Cortex of kidney (tissue), 1 donor: Measurements from ENCODE around the gene ACOT13.
"Not testable (repeated sequence)": the region's sequence is repeated elsewhere in the genome, so short reads cannot be mapped to it uniquely, and the experiment has no call there.

Source experiments
- DNase-seq: peaks from one replicate; lab custom pipeline; 2025; lab: John Stamatoyannopoulos, UW

ACOT13 gene

DNA sequence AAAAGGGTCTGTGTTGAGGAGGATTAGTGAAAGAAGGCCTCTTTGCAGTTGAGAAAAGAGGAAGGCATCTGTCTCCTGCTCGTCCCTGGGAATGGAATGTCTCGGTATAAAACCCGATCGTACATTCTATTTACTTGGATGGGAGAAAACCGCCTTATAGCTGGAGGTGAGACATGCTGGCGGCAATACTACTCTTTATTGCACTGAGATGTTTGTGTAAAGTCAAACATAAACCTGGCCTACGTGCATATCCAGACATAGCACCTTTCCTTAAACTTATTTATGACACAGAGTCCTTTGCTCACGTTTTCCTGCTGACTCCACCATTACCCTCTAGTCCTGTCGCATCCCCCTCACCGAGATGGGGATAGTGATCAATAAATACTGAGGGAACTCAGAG, 4.6 kb upstream of the ACOT13 start:
- DNase-seq: no peak

DNA sequence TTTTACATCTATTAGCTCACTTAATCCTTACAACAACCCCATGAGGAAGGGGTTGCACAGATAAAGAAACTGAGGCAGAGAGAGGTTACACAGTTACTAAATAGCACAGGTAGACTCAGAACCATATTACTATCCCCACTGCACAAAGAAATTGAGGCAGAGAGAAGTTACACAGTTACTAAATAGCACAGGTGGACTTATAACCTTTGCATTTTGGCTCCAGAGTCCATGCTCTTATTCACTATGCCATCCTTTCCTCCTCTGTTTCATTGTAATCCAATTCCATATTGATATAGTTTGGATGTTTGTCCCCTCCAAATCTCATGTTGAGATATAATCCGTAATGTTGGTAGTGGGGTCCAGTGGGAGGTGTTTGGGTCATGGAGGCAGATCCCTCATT, 3.7 kb upstream of the ACOT13 start:
- DNase-seq: no peak

DNA sequence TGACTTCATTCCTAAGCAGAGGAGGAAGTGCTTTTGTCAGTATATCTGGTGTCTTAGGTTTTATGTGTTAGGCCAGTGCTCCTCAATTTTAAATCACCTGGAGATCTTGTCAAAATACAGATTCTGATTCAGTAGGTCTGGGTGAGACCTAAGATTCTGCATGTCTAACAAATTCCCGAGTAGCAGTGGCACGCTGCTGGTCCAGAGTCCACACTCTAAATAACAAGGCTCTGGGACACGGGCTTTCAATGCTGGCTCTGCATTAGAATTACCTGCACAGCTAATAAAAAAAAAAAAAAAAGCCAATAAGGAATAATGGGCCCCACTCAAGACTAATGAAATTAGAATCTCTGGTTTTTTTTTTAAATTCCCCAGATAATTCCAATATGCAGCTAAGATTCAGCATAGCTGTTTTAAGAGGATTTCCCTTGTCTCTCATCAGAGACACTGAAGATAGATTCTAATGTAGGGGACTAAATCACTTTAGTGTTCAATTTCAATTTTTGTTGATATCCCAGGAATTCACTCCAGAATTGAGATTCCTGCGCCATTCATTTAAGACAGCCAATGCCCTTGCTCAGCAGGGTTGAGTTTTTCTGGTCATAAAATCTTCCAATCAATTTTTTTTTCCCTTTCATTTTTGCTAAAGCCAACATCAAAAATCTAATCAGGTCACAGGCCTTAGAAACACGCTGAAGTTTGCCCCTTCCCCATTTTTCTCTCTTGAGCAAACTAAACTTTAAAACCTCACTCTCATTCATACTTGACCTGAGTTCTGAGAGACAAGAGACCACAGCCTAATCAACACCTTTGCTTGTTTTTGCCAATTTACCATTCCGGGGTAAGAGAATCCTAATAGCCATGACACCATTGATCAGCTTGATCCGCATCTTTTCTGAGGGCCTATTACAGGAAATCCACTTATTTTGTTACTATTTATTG, 2.6 kb upstream of the ACOT13 start:
- DNase-seq: no peak

DNA sequence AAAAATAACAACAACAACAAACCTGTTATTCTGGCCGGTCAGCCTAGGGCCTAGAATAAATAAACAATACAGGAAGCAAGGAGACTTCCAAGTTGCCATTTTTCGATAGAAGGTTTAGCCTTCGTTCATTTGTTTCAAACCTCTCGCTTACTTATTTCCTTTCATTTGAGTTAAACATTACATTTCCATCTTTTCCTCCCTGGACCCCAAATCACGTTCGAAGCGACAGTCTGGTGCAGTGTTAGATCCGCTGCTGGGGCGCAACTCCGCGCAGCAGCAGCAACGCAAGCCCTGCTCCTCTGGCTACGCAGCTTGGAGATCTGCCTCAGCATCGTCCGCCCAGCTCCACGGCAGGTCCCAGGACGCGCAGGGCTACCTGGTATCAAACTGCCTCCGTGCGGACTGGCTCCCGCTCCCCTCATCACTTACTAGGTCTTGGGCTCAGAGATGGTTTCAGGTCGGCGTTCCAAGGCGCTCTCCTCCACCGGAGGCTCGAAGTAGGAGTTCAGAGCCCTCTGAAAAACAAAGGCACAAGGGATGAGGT, 708 bp upstream of the ACOT13 start:
- no peak for DNase-seq

DNA sequence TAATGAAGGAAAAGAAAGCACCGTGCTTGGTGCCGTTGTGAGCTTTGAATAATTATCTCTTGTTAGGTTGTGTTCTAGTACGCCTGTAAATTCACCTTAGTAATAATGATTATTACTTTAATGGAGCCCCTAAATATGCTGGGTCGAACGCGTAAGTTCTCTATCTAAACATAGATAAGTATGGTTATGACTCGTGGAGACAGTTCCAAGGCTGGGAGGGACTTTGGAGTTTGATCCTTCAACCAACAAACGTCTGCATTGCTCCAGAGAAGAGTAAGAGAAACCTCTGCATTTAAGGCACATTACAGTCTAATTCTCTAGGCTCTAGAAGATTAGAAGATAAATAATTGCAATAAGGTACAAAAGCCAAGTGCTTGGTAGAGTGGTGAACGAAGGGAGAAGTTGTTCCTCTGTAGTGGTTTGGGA, 514 bp downstream of the ACOT13 start:
- no peak for DNase-seq

DNA sequence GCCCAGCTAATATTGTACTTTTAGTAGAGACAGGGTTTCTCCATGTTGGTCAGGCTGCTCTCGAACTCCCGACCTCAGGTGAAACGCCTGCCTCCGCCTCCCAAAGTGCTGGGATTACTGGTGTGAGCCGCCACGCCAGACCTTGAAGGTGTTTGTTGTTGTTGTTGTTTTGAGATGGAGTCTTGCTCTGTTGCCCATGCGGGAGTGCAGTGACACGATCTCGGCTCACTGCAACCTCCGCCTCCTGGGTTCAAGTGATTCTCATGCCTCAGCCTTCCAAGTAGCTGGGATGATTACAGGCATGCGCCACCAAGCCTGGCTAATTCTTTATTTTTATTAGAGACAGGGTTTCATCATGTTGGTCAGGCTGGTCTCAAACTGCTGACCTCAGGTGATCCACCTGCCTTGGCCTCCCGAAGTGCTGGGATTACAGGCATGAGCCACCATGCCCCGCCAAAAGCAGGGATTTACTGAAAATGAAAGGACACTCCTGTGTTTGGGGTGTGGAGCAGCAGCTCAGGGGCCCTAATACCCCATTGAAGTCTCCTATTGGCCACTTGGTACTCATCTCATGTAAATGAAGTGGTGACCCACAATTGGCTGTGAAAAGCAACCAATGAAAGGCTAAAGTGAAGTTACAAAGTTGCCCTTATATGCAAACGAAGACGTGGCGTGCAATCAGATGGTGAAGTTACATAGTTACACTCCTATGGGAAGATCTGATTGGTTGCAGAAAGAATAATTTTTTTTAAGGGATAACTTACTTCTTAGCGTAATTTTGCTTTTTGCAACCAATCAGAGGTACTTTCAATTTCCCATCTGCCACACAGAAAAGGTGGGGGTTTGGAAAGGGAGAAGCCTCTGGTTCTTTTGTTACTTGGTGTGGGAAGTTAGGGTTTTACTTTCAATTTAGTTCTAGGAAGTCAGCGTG, 1.5 kb downstream of the ACOT13 start:
- DNase-seq: not testable (repeated sequence)

DNA sequence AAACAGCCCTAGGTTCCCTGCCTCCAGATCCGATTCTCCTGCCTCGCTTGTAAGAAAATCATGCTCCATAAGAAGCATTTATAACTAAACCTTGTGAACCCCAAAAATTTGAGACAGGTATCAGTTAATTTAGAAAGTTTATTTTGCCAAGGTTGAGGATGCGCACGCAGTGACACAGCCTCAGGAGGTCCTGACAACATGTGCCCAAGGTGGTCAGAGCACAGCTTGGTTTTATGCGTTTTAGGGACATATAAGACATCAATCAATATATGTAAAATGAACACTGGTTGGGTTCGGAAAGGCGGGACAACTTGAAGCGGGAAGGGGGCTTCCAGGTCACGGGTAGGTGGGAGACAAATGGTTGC, 2.1 kb downstream of the ACOT13 start:
- DNase-seq: no peak

DNA sequence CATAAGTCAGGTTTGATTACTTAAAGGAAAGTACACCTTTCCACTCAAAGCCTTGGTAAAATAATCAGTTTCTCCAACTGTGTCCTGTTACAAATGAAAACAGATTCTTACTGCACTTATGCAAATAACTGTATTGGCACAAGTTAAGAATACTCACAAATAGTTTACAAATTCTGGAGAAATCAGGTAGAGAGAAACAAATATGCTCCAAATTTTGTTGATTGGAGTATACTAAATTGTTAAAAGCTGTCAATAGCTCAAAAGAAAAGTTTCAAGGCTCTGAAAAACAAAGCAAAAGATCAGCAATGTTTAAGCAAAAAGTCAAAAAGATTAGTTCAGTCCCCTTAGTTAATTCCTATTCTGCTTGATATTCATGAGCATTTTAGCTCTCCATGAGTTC, 3.6 kb downstream of the ACOT13 start:
- DNase-seq: not testable (repeated sequence)

DNA sequence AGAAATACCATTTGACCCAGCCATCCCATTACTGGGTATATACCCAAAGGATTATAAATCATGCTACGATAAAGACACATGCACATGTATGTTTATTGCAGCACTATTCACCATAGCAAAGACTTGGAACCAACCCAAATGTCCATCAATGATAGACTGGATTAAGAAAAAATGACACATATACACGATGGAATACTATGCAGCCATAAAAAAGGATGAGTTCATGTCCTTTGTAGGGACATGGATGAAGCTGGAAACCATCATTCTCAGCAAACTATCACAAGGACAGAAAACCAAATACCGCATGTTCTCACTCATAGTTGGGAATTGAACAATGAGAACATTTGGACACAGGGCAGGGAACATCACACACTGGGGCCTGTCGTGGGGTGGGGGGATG, 4.2 kb downstream of the ACOT13 start:
- not testable (repeated sequence) for DNase-seq

DNA sequence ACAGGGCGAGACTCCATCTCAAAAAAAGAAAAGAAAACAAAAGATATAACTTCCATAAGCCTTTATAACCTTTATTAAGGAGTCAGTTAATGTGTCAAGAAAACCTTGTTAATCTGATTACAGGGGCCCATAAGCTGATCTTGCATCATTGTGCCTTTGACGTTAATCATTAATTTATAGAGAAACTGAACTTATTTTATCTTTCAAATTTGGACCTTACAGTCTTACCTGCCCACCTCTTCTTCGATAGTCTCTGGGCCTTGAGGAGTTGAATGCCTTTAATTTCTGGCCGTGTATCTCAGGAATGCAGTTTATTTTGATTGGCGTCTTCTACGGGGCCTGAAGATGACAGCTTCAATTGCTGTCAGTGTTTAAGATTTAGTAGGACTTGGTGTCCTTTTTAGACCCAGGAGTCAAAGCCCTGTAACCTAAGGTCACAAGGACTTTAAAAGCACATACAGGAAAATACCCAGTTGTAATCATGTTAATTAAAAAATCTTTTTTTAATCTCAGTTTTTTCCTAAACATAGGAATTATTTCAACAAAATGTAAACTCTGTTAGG, 5.8 kb downstream of the ACOT13 start:
- DNase-seq: no peak

DNA sequence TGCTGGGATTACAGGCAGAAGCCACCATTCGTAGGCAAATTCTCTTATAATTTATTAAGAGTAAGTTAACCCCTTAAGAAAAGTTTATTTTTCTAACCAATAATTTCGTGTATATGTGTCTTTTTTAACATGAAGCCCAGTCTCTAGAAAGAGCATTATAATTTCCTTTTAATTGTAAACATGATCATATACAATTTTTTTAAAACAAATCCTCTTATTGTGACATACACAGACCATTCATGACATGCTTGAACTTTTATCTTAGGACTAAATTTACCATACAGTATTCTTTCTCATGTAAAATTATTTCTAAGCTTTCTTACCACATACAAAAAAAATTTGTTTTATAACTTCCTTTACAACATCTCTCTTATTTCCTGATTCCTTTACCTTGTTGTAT, 6.7 kb downstream of the ACOT13 start:
- no peak for DNase-seq

DNA sequence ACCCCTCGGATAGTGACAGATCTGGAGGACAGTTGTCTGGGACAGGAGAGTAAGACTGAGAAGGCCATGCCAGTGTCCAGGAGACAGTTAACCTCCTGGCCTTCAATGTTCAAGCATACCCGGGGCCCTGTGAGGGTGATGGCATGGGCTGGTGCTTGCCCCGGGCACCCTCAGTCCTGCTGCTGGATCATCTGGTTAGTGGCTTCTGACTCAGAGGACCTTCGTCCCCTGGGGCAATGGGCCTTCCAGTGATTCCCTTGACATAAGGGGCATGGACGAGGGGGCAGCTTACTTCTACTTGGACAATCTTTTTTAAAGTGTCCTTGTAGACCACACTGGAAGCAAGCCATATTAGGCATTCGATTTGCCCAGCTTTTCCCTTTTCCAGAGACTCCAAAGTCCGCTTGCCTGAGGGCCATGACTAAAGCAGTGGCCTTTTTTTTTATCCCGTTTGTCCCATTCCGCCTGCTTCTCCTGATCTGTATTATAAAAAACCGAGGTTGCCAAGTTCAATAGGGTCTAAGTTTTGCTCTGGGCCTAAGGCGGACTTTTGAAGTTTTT, 12.0 kb downstream of the ACOT13 start:
- not testable (repeated sequence) for DNase-seq

DNA sequence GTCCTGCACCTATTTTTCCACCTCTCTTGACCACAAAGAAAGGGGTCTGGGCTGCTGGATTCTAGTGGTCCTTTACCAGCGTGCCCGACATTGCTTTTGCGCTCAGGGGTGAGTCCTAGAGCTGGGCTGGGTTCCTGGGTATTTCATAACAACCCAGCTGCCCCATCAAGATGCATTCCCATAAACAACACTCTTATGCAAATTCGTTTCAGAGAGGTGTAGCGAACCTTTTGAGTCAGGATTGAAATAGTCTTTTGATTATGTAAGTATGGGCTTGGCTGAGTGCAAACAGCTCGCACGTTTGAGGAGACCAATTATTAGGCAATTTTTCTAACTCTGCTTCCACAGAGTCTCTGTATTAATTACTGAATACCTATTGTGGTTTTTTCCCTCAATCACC, 13.7 kb downstream of the ACOT13 start:
- no peak for DNase-seq

DNA sequence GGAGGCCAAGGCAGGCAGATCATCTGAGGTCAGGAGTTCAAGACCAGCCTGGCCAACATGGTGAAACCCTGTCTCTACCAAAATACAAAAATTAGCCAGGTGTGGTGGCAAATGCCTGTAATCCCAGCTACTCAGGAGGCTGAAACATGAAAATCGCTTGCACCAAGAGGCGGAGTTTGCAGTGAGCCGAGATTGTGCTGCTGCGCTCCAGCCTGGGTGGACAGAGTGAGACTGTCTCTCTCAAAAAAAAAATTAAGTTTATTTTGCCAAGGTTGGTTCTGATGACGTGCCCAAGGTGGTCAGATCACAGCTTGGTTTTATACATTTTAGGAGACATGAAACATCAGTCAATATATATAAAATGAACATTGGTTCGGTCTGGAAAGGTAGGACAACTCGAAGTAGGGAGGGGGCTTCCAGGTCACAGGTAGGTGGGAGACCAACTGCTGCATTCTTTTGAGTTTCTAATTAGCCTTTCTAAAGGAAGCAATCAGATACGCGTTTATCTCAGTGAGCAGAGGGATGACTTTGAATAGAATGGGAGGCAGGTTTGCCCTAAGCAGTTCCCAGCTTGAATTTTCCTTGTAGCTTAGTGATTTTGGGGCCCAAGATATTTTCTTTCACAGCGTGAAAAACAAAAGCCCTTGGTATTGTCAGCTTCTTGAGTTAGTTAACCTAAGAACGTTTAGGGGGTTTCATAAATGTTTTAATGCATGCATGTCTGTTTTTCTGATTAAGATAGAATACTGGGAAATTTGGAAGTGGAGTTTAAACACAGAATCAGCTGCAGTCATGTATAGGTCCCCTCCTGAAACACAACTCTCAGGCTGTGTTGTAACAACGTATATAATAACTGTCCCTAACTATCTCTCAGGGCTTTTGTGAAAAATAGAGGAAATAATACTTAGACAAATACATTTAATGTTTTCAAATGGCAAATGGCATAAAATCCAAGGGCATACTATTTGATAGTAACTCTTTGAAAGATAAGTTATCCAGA, 16.7 kb downstream of the ACOT13 start:
- DNase-seq: no peak

DNA sequence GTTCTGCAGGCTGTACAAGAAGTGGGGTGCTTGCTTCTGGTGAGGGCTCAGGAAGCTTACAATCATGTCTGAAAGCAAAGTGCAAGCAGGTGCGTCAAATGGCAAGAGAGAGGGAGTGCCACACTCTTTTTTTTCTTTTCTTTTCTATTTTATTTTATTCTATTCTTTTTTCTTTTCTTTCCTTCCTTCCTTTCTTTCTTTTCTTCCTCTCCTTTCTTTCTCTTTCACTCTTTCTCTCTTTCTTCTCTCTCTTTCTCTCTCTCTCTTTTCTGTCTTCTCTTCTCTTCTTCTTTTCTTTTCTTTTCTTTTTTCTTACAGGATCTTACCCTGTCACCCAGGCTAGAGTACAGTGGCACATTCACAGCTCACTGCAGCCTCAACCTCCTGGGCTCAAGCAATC, 19.5 kb downstream of the ACOT13 start:
- no peak for DNase-seq

DNA sequence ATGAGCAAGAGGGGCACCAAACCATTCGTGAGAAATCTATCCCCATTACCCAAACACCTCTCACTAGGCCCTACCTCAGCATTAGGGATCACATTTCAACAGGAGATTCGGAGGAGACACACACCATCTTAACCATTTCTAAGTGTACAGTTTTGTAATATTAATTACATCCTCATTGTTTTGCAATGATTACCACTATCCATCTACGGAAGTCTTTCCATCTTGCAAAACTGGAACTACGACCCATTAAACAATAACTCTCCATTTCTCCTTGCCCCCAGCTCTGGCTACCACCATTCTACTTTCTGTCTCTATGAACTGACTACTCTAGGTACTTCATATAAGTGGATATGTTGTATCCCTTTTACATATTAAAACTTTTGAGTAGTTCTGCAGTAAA, 20.1 kb downstream of the ACOT13 start:
- no peak for DNase-seq

DNA sequence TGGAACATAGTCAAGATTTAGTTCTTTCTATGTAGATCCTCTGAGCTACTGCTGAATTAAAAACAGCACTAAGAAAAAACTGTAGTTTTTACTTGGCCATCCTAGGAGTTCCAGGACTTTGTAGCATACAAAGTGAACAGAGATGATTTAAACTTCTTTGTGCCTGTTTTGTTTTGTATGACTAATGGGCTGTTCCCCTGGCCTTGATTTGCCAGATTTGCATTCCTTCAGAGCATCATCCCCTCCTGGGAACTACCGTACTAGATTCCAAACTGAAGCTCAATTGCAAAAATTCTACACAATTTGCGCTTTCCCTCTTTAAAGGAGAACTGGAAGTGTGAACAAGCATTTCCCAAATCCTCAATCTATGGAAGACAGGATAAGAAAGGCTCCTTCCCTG, 23.1 kb downstream of the ACOT13 start:
- no peak for DNase-seq

DNA sequence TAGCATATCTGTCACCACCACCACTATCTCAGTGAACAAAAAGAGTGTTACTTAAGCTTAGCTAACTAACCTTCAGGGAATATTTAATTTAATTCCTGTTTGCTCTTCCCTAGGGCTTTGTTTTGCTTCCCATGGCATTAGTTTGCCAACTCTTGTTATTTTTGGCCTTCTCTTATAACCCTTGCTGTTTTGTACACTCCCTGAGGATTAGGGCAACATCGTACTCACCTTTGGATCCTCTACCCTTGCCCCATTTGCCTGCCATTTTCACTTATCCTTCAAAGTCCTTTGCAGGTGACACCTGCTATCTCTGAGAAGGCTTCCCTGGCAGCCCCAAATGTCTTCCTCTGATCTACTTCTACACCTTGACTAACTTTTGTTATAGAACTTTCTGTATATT, 23.7 kb downstream of the ACOT13 start:
- no peak for DNase-seq

DNA sequence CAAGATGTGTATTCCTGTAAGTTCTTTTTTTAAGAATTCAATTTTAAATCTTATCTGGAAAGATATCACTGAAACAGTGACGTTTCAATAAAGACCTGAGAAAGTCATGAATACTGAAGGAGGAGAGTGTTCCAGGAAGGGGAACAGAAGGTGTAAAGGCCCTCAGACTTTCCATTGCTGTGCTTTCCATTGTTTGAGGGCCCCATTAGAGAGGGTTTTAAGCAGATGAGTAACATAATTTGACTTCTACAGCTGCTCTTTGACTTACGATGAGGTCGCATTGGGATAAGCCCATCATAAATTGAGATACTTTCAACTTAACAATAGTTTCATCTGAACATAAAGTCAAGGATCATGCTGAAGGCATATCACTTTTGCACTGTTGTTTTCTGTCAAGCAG, 24.7 kb downstream of the ACOT13 start:
- no peak for DNase-seq

DNA sequence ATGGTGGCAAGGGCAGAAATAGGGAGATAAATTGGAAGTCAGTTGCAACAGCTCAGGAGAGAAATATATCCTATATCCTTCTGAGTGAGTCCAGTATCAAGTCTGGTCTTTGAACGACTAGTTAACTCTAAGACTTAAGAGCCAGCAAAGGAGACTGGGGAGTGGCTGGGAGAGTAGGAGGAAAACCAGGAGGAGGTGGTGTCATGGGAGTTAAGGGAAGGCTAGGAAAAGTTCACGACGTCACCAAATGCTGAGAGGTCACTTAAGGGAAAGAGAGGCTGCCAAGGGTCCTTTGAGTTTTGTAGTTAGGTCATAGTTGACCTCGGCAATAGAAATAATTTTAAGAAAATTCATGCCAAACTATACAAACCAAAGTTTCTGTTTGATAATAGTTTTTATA, 25.1 kb downstream of the ACOT13 start:
- DNase-seq: no peak

DNA sequence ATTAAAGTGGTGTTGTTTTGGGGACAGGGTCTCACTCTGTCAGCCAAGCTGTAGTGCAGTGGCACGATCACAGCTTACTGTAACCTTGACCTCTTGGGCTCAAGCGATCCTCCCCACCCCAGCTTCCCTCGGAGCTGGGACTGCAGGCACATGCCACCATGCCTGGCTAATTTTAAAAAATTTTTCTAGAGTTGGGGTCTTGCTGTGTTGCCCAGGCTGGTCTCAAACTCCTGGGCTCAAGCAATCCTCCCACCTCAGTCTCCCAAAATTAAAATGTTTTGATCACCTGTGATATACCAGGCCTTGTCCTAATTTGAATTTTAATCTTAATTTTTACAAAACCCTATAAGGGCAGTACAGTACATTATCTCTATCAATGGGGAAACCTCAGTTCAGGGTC, 25.5 kb downstream of the ACOT13 start:
- no peak for DNase-seq
